GOT3 (cell line): ENCODE measurements around the gene NUP214.
"Not testable (repeated sequence)": the region's sequence is repeated elsewhere in the genome, so short reads cannot be mapped to it uniquely, and the experiment has no call there.

Experiments used
- DNase-seq: peaks from one replicate; lab custom pipeline; 2025; ENCODE audit warnings: mixed read lengths; lab: John Stamatoyannopoulos, UW

NUP214 gene

DNA sequence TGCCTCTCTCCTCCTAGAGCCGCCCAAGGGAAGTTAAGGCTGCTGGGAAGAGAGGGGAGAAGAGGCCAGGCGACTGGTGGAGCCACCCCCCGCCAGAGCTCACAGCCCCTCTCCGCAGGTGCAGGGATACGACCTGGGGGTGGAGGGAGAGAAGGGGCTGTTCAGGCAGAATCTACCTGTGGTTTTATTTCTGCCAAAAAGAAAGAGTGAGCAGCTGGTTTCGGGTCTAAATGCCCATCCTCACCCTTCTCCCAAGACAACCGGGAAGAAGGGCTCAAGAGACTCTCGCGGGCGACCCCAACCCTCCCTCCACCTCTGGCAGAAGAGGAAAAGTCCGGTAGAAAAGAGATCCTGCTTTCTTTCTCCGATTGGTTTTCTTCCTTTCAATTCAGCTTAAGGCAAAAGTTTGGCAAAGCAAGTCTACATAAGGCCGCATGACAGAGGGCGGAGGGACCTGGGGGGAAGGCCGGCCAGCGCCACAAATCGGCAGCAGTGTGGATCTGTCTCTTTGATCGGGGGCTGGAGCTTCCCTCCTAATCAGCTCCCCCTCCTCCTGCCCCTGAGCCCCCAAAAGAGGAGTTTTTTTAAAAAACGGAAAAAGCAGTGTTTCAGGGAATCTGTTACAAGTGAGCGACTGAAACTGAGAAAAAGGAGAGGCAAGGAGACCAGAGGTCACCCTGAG, 134.7 kb downstream of the NUP214 start:
- no peak for DNase-seq

- DNase-seq: no peak
These were observed 135.5 kb downstream of the NUP214 start for GRCh38 chr9:131260751-131261452.

- DNase-seq: no peak
These were observed 137.1 kb downstream of the NUP214 start for GRCh38 chr9:131262327-131263032.

DNA sequence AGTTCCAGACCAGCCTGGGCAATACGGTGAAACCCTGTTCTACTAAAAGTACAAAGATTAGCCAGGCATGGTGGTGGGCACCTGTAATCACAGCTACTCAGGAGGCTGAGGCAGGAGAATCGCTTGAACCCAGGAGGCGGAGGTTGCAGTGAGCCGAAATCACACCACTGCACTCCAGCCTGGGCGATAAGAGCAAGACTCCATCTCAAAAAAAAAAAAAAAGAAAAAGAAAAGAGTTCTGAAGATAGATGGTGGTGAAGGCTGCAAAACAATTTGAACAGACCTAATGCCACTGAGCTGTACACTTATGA, 137.6 kb downstream of the NUP214 start:
- not testable (repeated sequence) for DNase-seq

DNA sequence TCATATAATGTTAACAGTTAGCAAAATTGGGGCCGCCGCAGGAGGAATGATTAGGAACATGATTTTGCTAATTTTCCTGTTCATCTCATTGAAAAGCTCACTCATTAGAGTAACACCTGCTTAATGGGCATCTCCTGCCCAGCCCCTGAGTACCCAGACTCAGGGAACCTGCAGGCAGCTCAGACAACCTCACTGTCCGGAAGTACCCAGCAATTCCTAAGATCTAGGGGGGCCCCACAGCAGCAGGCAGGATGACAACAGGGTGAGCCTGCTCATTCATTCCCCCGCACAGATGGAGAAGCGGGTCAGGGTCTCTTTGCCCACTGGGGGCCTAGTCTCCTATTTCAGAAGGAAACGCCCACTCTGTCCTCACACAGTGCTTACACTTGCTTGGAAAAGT, 138.3 kb downstream of the NUP214 start:
- no peak for DNase-seq

DNA sequence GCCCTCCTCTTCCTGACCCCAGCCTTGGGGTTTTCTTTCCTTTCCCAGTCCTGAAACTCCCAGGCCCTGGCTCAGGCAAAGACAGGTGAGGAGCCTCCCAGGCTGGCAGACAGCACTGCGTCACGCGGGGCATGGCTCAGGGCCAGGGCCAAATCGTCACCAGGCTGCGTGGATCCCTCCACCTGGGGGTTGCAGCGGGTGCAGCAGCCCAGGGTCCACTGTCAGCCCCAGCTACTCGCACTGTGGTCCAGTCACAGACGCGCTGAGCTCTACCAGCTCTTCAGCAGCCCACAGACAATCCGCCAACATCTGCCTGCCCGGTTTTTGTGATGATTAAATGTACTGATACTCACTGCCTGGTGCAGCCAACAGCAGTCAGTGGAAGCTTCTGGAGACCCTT, 138.8 kb downstream of the NUP214 start:
- DNase-seq: no peak

GRCh38 chr9:131266266-131267229, 141.2 kb downstream of the NUP214 start:
- DNase-seq: no peak

DNA sequence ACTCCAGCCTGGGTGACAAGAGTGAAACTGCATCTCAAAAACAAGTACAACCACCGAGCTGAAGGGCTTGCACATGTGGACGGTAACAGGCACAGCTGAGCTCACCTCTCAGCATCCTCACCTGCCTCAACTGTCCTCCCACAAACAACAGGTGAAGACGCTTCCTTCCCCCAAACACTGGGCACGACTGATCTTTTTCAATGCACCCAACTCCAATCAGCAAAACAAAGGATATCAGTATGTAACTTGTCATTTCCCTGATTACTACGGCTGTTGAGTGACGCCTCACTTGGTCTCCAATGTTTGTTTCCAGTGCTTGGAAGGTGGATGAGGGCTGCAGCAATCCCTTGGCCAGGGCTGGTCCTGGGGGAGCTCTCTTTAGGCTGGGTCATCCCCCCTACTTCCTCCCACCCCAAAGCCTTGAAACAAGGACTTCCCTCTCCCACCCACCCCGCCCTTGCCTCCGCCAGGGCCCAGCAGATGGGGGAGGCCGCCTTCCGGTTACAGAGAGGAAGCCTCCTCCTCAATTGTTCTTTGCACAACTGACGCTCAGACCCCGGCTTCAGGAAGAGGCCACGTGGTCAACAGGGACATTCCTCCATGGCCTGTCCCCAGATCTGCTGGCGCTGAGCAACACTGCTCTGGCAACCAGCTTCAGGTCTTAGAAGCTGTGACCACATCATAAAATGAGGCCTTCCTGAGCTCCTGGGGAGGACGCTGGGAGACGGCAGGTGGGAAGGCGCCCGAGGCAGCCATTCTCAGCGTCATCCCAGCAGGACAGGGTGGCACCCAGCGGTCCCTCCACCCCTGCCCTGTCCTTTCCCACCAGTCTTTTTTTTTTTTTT, 145.0 kb downstream of the NUP214 start:
- no peak for DNase-seq

DNA sequence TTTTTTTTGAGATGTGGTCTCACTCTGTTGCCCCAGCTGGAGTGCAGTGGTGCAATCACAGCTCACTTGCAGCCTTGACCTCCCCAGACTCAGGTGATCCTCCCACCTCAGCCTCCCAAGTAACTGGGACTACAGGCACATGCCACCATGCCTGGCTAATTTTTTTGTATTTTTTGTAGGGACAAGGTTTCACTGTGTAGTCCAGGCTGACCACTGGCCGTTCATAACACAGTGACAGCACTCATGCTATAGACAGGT, 145.6 kb downstream of the NUP214 start:
- DNase-seq: not testable (repeated sequence)

DNA sequence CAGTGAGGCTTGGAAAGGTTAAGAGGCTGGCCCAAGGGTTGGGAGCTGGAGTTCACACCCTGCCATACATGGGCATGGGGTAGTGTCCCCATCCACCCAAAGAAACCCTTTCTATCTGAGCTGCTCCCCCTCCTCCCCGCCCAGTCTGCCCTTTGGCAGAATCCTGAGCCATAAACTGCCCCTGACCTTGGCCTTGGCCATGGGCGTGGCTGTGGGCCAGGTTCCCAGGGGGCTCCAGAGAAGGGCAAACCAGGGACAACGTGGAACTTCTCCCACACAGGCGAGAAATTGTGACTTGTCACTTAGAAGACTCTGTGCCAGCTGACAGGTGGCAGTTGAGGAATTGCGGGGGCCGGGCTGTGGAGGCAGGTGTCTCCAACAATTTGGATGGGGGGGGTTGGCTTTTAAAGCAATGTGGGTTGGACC, 146.1 kb downstream of the NUP214 start:
- no peak for DNase-seq

DNA sequence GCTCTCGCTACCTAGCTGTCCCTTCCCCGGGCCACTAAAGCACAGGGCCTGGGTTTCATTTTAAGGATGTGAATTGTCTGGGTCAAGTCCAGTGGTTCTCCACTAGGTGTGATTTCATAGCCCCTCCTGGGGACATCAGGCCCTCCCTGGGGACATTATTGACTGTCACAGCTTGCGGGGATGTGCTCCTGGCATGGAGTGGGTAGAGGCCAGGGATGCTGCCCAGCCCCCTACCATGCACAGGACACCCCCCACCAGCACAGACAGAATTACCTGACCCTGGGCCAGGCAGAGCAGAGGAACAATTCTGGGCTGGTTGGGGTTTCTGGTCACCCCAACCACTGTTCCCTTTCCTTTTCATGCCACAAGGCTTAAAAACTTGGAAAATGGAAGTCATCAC, 146.8 kb downstream of the NUP214 start:
- DNase-seq: no peak

DNA sequence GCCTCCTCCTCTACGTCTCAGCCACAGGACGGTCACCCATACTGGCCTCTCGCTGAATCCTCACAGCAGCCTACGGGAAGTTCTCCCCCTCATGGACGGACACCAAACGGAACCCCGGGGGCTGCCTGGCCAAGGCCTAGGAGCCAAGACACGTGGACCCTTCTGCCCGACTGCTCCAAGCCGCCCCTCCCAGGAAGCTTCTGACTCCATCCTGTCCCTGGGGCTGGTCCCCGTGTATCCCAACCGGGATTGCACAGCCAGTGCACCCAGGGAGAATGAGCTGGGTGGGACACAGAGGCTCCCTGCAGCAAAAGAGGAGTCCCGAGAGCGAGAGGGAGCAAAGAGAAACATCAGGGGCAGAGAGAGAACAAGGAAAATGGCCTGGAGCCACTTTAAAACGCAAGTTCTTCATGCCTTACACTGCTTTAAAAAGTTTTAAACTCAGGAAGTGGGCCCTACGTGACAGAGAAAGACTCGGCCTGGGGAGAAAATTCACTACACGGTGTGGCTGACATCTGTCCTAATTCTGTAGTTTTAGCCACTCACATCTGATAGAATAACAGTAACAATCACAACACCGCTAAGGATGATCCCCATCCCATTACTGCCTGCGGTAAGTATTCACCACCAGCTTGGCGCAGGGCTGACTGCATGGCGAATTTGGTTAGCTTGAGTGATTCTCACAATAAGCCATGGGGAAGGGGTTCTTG, 147.9 kb downstream of the NUP214 start:
- no peak for DNase-seq

- no peak for DNase-seq
These were observed 148.7 kb downstream of the NUP214 start for GRCh38 chr9:131273856-131274673.

GRCh38 chr9:131274674-131275331, 149.4 kb downstream of the NUP214 start:
- no peak for DNase-seq

GRCh38 chr9:131275332-131276093, 150.1 kb downstream of the NUP214 start:
- no peak for DNase-seq

DNA sequence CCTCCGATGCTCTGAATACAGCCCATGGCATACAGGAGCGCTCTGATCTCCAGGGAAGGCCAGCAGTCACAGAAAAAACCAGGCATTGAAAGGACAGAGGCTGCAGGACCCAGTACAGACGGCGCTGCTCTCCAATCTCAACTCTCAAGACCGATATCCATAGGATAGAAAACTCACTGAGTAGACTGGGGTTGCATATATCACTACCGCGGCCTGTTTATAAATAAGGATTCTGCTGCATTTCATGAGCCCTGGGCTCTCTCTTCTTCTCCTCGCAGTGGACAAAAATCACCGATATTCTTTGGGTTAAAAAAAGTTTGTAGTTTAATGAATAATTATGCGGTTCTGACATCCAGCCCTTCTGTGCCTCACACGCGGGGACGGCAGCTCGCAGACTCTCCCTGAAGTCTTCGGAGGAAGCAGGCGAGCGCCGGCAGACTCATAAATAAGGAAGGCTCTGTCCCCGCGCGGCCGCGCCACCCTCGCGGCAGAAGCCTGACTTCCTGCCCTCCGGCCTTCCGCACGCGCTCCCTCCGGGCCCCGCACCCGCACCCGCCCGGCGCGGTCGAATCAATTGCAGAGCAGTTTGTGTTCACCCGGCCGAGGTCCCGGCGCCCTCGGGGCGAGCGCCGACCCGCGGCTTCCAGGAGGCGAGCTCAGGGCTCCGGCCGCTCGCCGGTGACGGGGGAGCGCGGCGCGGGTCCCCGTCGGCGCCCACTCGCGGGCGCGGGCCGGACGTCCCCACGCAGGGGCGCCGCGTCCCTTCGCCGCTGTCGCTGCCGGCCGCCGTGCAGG, 150.9 kb downstream of the NUP214 start, which contains the start of gene FAM78A:
Gene FAM78A, minus strand, starts transcription at position 417 of the 795 bp plus-strand sequence. Its CDS starts 331 bp downstream, at position 86.
- no peak for DNase-seq

GRCh38 chr9:131276891-131277286, 151.5 kb downstream of the NUP214 start:
- no peak for DNase-seq
